Measurements from ENCODE around the gene ATP5F1D. TPM values are rescaled to one million over a fixed set of nuclear protein-coding genes. Genes with fewer than 3 reads are reported as not detected.
A peak's percentile ranks its signal among the peaks of the same experiment; 100 is the strongest.

Gene ATP5F1D
- total RNA-seq, 1 donor from 2014 or later, result 29.0 TPM

DNA sequence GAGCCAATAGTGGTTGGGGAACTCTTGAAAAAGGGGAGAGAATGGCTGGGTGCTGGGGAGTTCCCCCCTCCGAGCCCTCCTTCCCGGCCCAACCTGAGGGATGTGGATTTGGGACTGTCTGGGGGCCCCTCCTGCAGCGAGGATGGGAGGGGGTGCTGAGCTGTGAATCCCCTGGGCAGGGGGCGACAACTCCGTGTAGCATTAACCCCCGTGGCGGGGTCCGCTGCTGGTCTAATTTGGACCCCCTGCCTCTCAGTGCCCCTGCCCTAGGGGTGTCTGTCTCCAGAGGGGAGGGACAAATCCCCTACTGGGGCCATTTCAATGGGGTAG, 16.6 kb downstream of the ATP5F1D start:
- DNase-seq (ENCODE audit: low read depth), result no peak

DNA sequence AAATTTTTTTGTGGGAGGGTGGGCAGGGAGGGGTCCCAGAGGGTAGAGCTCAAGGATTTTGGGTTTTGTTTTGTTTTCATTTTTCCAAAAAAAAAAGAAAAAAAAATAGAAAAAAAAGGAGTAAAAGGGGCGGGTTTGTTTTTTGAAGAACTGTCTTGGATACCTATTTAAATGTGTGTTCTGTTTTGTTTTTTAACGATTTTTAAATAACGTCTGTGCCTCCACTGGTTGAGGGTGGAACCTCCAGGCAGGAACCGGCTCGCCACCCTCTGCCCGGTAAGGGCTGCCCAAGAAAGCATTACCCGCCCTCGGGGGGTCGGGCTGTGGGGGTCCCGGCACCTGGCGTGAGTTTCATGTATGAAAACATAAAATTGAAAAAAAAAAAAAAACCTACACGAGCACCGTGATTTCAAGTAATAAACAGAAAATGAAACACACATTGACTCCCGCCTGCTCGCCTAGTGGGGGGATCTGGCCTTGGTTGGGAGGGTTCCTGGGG, 17.2 kb downstream of the ATP5F1D start:
- no peak for DNase-seq (ENCODE audit: low read depth)

DNA sequence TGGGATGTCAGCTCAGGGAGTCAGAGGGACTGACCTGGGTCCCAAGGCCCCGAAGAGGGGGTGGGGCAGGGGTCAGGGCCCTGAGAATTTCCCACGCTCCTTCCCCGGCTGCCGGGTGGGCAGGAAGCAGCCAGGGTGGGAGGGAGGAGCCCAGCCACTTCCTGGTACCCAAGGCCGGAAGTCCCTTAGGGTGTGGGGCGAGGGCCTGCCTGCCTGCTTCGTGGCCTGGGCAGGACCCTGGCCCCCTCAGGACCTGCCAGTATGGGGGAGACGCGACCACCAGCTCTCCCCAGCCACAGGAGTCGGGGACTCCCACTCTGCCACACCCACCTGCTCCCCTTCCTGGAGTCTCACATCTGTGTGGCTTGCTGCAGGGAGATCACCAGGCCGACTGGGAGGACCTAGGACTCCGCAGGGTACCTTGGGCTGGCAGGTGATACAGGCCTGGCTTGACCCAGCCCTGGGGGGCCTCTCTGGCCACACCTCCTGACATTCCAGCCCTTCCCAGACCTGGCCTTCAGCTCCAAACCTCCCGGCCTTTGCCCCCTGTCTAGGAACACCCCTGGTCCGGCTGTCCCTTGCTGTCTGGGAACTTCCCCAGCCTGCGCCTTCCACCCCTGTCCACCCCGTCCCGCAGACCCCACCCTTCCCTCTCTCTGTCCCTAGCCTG, 17.8 kb downstream of the ATP5F1D start:
- DNase-seq (ENCODE audit: low read depth), result peak; percentile 65

DNA sequence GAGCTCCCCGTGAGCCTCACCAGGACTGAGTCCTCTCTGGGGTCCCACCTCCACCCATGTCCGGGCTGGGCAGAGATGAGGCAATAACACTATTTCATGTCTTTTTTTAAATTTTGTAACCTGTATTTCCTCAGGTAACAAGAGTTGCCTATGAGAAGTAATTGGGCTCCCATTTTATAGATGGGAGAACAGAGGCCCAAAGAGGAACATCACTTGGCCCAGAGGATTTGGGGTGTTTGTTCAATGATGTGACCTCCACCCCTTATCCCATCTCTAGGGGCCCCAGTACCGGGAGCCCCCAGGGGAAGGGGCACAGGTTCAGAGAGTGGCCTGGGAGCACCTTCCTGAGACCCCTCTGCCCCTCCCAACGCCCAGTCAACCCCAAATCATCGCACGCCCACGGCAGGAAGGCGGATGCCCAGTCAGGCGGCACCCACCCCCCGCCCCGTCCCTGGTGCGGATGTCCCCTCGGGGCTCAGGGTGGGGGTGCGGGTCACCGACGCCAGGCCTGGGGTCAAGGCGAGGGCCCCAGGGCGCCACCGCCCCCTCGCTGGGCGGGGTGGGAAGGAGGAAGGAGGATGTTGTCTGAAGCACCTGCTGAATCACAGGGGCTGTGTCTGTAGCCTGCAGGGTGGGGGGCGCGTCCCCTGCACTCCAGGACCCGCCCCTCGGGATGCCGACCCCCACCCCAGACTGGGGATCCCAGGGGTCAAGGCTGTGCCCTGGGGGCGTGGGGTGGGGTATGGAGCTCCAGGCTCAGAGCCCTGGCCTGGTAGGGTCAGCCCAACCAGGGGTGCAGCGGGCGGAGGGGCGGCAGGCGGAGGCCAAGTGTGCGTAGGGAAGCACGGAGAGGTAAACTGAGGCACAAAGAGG, 18.6 kb downstream of the ATP5F1D start:
- DNase-seq (ENCODE audit: low read depth), result peak; percentile 51

DNA sequence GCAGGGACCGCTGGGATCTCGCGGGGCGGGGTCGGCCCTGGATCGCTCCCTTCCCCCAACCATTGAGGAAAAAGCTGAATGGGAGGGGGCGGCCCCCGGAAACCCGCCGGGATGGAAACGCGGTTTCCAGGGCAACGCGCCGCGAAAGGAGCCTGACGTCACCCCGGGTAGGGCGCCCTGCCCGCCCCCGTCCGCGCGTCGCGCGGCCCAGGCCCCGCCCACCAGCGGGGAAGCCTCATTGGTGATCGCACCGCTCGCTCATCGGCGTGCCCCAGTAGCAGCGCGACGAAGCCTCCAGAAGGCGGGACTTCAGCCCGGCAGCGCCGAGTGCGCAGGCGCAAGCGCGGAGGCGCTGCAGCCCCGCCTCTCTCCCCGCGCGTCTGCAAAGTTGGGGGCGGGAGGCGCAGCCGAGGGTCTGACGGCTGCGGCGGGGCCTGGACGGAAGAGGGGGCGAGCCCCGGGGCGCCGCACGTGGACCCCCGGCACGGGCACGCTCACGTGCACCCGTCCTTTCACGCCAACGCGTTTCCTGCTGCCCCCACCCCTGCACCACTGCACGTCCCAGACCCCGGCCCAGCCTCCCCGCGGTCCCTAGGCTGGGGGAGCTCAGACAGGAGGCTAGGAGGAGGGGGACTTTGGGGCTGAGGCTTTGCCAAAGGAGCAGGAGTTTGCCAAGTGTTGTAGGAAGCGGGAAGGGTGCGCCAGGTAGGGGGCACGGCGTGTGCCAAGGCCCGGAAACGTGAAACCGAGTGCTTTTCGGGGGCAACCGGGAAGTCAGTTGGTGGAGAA, 19.4 kb downstream of the ATP5F1D start:
- peak; percentile 86 for DNase-seq (ENCODE audit: low read depth)

DNA sequence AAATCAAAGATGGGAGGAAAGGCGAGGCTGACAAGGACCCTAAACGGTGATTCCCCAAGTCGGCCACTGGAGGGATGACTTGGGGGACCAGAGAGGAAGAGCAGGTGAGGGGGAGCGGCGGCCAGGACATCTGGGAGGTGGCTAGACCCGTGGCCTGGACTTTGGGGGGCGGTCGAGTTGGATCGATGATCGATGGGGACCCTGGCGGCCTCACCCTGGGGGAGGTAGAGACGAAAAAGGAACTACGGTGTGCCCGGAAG, 19.9 kb downstream of the ATP5F1D start:
- no peak for DNase-seq (ENCODE audit: low read depth)

GRCh38 chr19:1261798-1262622, 20.5 kb downstream of the ATP5F1D start:
- DNase-seq (ENCODE audit: low read depth), result peak; percentile 65

- no peak for DNase-seq (ENCODE audit: low read depth)
These were observed 21.1 kb downstream of the ATP5F1D start for GRCh38 chr19:1262623-1263123.

- DNase-seq (ENCODE audit: low read depth), result no peak
These were observed 21.6 kb downstream of the ATP5F1D start for GRCh38 chr19:1263188-1263587.

DNA sequence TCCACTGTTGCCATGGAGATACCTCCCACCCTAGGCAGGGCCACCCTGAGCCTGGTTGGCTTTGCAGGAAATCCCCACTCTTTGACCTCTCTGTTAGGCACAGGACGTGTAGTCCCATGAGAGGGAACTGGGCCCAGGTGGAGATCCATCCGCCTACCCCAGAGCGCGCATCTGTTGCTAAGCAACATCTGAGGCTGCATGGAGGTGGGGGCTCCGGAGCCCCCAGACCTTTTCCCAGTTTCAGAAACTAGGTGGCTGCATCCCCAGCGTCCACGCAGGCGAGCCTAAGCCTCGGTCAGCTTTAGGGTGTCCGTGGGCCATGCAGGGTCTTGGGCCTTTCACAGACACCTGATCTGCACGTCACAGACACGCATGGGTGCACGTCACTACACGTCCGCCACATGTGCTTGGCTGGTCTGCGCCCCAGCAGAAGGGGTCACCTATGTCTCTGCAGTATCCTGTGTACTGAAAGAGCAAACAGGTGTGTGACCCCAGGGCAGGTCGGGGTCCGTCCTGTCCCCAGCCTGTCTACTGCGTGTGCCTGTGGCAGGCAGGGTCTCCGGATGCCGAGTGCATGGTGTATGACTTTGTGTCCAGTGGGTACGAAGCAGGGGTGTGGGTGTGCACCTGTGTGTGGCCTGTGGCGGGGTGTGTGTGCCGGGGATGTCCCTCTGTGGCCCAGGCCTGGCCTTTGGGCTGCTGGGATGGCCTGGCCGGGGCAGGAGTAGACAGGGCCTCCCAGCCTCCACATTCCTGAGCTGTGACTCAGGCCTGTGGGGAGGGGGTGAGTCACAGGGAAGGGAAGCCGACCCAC, 23.5 kb downstream of the ATP5F1D start:
- DNase-seq (ENCODE audit: low read depth), result peak; percentile 72

GRCh38 chr19:1265615-1266128, 24.1 kb downstream of the ATP5F1D start:
- no peak for DNase-seq (ENCODE audit: low read depth)

DNA sequence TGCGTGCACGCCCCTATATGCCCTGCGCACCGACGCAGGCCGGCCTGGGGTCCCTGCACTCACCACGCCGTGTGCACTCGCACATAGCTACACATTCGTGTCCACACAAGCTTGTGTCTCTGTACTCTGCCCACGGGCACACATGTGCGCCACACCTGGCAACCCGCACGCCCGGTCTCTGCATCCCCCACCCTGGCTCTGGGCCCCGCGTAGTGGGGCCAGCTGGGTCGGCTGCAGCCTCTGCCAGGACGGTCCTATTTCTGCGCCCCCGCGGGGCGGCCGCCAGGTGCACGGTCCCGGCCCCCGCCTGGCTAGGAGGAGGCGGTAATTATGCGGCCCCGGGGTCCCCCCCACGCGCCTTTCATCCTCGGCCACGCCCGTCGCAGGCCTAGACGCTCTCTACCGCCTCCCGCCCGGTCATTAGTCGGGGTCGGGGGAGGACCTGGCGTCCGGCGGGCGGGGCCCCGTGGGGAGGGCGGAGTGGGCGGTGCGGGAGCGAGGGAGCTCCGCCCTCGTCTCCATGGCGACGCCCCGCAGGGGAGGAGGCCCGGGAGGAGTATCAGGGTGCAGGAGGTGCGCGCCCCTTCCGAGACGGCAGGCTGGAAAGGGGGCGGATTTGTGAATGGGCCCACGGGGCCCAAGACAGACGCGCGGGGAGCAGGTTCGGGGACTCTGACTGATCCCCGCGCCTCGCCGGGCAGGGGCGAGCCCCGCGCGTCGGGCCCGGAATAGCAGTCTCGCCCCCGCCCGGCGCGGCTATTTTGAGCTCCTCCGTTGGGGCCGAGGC, 24.8 kb downstream of the ATP5F1D start:
- no peak for DNase-seq (ENCODE audit: low read depth)

DNA sequence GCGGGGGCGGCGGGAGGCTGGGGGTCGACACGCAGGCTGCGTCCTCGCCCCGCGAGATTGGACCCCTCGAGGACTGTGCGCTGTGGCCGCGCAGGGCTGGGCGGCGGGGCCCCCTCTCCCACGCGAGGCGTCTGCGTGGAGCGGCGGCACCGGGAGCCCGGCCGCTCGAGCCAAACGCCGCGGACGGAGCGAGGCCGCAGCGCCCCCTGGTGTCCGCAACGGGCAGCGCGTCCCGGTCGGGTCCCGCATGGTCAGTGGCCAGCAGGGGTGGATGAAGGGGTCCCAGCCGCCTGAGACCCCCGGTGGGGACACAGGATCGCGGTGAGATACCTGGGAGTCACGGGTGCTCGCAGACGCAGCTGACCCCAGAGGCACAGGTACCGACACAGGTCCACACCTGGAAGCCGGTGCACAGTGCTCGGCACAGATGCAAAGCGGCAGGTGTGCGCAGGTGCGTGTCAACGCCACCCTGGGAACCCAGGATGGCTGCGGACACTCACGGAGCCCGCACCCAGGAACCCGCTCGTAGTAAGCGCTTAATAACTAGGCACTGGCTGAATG, 25.4 kb downstream of the ATP5F1D start:
- no peak for DNase-seq (ENCODE audit: low read depth)

GRCh38 chr19:1267477-1268225, 26.1 kb downstream of the ATP5F1D start:
- no peak for DNase-seq (ENCODE audit: low read depth)

- no peak for DNase-seq (ENCODE audit: low read depth)
These were observed 26.9 kb downstream of the ATP5F1D start for GRCh38 chr19:1268226-1269064.

GRCh38 chr19:1269065-1269477, 27.5 kb downstream of the ATP5F1D start, which contains the start of gene CIRBP:
CIRBP (plus strand) TSS chr19:1269332; CDS start chr19:1270934, 1,602 bp downstream.
- DNase-seq (ENCODE audit: low read depth), result peak; percentile 94

DNA sequence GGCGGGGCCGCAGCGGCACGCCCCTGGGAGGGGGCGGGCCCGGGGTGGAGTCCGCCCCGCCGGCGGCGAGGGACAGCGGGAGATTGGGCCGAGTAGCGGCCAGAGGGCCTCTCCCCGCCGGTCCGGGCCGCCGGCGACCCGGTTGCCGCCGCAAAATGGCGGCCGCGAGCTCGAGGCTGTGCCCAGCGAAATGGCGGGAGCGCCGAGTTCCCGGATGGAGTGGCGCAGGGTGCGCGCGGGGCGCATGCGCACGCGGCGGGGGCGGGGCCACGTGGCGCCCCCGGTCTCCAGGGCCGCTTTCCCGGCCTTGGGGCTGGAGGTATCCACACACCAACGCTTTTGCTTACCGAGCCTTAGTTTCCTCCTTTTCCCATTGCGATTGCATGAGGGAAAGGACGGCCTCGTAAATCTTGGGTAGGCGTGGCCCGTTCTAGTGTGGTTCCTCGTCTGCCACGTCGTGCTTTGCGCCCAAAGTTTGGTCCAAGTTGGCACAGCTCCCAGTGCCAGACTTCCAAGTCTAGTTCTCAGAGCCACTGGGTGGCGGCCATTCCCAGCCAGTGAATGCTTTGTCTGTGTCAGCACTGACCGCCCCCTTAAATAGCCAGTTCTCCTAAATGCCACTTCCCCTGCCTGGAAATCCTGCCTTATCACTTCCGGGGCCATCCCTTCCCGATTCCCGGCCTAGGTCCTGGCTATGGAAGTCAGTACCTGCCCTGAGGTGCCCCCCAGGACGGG, 28.1 kb downstream of the ATP5F1D start:
- peak; percentile 78 for DNase-seq (ENCODE audit: low read depth)

Measured in renal cortical epithelial cell (primary cell).